SH-SY5Y (cell line): ENCODE data around the gene COL5A2.

Experiments
- GATA2 ChIP-seq: IDR thresholded peaks from 2 replicates; pipeline ENCODE4 v1.6.1; 2011; ENCODE audit warnings: mild to moderate bottlenecking, low read depth, low read length
- GATA3 ChIP-seq: IDR thresholded peaks from 2 replicates; pipeline ENCODE4 v1.6.1; 2011; ENCODE audit warnings: low read depth, mild to moderate bottlenecking, low read length, moderate library complexity

DNA sequence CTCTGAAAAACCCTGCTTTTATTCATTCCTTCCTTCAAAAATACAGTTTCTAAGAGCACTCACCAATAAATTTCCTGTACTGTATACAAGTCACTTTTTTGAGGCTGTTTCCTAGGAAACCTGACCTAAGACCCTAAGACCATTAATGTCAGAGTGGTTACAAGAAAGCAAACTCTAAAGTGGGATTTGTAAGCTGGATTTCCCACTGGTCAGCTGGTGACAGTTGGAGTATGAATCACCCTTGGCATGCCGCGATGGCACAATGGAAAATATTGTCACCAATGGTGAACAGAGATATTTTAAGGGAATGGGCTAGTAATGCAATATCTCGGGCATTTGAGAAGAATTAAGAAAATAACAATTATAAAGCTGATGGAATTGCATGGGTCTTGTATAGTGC is 103.4 kb downstream of the COL5A2 start:
- TF ChIP-seq GATA3: no peak
- no peak for TF ChIP-seq GATA2
